Measurements from ENCODE around the gene CMSS1.

DNA sequence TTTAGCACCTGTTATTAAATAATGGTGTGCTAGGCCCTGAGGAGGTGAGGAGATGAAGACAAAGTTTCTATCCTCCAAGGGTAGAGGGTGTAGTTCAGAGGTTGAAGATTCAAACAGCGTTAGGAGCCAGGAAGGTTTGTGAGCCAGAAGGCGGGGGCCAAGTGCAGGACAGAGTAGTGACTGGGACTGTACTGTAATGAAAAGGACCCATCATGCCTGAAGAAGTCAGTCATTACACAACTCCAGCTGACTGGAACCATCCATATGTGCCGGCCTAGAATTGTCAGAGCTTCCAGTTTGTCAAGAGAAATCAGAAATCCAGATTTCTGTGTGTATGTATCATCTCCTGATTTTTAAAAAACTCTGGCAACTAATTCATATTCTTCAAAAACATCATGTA, 241.8 kb downstream of the CMSS1 start:
- TF ChIP-seq, protein P1, sequence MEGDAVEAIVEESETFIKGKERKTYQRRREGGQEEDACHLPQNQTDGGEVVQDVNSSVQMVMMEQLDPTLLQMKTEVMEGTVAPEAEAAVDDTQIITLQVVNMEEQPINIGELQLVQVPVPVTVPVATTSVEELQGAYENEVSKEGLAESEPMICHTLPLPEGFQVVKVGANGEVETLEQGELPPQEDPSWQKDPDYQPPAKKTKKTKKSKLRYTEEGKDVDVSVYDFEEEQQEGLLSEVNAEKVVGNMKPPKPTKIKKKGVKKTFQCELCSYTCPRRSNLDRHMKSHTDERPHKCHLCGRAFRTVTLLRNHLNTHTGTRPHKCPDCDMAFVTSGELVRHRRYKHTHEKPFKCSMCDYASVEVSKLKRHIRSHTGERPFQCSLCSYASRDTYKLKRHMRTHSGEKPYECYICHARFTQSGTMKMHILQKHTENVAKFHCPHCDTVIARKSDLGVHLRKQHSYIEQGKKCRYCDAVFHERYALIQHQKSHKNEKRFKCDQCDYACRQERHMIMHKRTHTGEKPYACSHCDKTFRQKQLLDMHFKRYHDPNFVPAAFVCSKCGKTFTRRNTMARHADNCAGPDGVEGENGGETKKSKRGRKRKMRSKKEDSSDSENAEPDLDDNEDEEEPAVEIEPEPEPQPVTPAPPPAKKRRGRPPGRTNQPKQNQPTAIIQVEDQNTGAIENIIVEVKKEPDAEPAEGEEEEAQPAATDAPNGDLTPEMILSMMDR (IDR thresholded peaks at IDR 0.05): no peak
- TF ChIP-seq POLR2A (IDR thresholded peaks at IDR 0.05): no peak
- no peak for TF ChIP-seq POLR2AphosphoS5 (IDR thresholded peaks at IDR 0.05)
